COLO829 (cell line): ENCODE data around the gene RNF11.
A peak's percentile ranks its signal among the peaks of the same experiment; 100 is the strongest.
"Not testable (repeated sequence)": the region's sequence is repeated elsewhere in the genome, so short reads cannot be mapped to it uniquely, and the experiment has no call there.

Experiments
- DNase-seq: peaks from one replicate; pipeline ENCODE4 v3.0.0; 2012; ENCODE audit warnings: low spot score

RNF11 gene, protein sequence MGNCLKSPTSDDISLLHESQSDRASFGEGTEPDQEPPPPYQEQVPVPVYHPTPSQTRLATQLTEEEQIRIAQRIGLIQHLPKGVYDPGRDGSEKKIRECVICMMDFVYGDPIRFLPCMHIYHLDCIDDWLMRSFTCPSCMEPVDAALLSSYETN

DNA sequence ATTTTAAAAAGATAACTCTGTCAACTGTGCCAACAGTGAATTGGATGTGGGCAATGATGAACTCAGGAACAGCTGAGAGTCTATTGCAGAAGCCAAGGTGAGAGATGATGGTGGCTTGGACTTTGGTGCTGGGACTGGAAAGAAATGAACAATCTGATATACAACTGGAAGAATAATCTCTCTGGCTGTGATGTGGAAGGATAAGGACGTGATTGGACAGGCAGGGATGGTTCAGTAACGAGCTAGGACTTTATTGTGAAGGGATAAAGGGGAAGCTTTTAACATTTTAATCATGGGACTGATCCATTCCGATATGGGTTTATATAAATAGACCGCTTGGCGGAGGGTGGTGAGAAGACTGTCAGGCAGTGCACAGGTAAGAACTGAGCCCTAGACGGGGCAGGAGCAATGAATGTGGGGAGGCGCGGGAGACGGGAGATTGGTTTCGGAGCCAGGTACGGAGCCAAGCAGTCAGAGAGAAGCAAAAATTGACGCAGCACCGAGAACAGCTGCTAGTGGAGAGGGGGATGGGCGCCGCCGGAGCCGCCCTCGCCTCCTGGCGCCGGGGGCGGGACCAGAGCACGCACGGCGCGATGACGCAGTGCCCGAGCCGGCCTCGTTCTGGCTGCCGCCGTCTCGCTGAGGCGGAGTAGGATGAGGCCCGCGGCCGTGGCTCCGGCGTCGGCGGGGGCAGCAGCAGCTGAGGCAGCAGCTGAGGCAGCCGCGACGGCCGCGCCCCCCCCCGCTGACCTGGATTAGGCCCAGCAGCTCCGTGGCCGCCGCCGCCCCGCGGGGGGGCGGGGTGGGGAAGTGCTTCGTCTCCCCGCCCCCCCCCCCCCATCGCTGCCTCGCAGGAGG, at the start of gene RNF11:
TSS of gene RNF11 (plus strand) at position 601 of the 858 bp plus-strand sequence. CDS start 484 bp downstream, outside the sequence.
- peak; percentile 71 for DNase-seq

DNA sequence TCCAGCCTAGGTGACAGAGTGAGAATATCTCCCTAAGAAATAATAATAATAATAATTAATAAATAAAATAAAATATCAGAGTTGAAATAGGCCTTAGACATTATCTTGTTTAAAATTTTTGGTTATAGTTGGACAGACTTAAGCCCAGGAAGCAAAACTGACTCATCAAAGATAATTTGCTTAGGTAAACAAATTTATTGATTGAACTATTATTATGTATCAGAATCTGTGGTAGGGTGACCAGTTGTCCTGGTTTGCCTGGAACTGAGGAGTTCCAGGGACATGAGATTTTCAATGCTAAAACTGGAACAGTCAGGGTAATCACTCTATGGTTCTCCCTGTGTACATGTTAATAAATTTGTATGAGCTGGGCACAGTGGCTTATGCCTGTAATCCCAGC, 47.8 kb upstream of the RNF11 start:
- DNase-seq = no peak

DNA sequence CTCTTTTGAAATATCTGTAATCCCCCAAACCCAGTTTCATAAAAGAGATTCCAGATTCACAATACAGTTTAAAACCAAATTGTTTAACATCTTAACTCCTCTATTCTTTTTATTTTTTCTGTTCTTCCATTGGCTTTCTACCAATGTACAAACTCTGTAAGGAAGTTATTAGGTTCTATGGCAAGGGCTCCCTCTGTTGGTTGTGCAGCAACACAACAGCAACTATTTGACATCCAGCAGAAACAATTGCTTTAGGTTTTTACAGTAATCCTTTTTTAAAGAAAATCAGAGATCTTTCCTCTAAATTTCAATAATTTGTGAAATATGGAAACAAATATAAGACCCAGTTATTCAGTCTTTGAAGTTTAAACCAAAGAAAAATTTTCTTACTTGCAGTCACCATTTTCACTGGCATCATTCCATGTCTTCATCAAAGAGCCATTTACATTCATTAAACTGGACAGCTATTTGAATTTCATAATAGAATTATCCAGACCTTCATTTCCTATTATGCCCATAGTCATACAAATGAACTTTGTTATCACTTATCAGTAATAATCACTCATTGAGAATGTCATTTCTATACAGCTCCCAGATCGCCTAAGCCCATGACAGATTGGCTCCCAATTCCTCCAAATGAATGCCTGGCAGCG, 46.5 kb upstream of the RNF11 start:
- peak; percentile 63 for DNase-seq

DNA sequence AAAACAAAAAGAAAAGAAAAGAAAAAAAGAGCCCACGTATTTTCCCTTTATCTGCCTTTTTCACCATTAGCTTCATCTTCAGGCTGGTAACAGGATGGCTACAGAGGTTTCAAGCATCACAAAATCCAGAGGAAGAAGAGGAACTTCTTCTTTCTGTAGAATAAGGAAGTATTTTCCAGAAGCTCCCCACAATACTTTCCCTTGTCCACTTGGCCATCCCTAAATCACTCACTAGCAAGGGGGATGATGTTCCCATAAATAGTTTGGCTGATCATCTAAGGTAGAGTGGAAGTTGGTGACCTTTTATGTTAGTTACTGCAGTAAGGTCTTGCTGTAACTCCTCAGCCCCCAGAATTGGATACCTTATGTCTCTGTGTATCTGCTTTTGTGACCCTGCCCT, 45.1 kb upstream of the RNF11 start:
- DNase-seq = no peak

DNA sequence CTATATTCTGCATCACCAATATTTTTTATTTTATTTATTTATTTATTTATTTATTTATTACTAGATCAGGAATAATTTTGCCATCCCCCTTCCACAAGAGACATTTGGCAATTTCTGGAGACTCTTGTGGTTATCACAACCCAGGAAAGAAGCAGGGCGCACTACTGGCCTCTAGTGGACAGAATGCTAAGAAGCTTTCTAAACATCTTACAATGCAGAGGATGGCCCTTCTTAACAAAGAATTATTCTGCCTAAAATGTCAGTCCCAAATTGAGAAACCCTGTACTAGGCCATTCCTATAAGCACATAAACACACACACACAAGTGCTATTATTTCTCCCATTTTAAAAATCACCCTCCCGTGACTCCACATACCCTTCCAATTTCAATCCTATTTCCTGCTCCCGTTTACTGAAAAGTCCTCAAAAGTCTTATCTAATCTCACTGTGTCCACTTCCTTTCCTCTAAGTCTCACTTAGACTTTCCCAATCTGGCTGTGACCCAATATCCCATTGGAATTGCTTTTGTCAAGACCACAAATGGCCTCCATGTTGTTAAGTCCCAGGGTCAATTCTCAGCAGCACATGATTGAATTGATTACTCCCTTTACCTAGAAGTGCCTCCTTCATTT, 43.7 kb upstream of the RNF11 start:
- DNase-seq = peak; percentile 43

DNA sequence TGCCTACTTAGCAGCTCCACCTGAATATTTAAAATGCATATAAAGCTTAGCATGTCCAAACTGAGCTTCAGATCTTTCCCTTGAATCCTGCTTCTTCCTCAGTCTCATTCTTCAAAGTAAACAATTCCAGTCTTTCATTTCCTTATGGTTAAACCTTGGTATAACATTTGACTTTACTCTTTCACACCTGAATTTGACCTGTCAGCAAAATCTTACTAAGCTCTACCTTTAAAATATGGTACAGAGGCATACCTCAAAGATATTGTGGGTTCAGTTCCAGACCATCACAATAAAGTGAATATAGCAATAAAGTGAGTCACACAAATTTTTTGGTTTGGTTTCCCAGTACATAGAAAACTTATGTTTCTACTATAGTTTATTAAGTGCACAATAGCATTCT, 42.5 kb upstream of the RNF11 start:
- no peak for DNase-seq

DNA sequence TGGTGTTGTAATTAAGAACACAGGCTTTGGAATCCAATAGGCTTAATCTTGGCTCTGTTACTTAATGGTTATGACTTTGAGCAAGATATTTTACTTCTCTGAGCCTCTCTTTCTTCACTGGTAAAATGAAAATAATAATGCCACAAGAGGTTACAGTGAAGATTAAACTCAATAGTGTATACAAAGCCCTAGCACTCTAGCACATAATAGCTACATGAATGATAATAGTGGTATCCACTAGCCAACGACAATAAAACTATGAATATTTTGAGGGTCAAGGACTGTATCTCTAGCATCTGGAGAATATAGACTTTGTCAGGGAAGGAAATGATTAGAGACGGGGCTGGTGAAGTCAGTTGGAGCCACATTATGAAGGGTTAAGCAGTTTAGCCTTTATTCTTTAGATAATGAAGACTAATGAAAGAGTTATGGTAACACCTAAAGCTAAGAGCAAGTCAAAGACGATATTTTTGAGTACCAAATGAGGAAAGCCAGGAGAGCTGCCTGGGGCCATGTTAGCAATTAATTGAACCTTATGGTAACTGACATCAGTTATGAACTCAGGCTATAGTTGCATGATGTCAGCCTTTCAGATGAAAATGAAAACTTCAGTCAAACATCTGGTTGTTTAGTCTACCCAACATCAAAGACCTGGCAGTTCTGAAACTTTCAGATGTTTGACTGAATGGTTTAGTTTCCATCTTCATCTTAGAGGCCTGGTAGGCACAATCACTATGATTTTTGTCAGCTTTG, 32.8 kb upstream of the RNF11 start:
- DNase-seq = no peak

DNA sequence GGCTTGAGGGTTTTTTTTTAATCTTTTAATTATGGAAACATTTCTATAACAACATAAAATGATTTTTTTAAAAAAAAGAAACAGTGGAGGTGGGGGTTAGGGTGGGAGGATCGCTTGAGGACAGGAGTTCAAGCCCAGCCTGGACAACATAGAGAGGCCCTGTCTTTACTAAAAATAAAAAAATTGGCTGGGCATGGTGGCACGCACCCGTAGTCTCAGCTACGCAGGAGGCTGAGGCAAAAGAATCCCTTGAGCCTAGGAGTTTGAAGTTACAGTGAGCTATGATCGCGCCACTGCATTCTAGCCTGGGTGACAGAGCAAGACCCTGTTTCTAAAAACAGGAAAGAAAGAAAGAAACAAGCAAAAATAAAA, 32.2 kb upstream of the RNF11 start:
- no peak for DNase-seq

DNA sequence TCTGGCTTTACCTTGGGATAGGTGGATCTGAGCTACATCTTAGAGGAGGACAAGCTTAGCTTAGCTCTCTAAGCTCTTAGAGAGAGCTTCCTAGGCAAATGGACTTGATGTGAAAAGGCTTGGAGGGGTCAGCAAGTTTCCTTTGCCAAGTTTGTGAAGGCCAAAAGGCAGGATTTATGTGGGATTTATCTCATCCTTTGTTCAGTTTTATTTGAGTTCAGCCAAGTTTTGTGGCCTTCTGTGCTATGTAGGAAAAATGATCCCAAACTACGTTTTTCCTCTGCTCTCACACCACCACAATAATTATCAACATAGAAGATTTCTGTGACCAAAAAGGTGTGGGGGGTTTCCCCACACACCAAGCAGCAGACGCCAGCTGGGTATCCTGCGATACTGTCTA, 26.0 kb upstream of the RNF11 start:
- no peak for DNase-seq

DNA sequence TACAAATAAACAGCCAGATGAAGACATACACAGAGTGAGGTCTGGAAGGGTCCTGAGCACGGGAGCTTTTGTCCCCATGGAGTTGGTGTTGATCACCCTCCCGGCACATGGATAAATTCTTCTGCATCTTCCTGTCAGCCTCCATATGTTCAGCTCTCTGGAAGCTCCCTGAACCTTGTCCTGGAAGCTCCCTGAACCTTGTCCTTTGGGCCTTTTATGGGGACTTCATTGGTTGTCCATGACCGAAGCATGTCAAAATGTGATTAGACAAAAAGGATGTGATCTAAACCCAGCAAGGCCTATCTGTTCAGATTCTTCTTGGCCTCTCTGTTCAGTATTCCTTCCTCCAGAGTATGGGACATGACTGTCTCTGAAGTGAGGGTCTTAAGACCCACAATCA, 25.4 kb upstream of the RNF11 start:
- DNase-seq = no peak

DNA sequence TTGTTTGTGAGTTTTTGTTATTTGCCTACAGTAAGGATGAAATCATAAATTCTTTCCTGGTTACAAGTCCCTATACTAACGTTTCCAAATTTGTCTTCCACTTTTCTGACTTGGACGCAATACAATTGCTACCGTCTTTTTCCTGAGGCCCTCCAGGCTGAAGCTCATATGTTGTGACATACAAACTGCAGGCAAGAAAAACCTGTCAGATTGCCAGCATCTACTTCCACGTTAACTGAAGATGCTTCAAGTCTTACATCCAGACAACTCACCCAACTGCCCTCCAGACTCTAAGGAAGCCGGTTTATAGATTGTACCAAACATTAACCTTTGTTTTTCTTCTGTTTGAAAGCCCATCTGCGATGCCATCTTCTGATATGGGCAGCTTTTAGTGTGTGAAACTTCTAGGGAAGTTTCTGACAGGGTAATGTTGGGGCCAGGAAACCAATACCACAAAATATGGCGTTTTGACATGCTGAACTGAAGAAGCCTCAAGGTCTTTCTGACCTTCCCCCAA, 21.4 kb upstream of the RNF11 start:
- no peak for DNase-seq

DNA sequence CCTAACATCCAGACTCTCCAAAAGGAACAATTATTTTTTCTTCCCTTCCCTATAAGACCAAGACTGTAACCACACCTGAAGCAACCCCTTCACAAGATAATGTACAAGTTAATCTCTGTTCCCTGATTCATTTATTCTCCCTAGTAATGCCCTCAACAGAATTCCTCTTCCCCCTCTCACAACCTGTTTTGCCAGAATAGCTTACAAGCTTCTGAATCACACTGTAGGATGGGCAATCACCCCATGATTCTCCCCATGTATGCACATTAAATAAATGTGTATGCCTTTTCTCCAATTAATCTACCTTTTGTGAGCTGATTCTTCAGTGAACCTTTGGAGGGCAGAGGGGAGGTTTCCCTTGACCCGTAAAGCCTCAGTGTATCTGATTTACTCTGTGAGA, 20.9 kb upstream of the RNF11 start:
- no peak for DNase-seq

DNA sequence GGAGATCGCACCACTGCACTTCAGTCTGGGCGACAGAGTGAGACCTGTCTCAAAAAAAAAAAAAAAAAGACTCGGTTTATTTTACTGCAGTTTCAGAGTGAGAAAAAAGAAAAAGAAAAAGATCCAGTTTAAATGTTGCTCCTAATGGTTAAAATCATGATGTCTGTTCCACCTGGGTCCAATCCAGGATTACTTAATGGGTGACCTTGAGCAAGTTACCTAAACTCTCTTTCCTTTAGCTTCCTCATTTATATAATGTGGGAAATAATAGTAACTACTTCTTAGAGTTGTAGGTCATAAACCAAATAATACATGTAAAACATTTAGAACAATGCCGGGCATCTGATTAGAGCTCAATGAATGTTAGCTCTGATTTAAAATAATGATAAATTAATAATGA, 19.4 kb upstream of the RNF11 start:
- no peak for DNase-seq

DNA sequence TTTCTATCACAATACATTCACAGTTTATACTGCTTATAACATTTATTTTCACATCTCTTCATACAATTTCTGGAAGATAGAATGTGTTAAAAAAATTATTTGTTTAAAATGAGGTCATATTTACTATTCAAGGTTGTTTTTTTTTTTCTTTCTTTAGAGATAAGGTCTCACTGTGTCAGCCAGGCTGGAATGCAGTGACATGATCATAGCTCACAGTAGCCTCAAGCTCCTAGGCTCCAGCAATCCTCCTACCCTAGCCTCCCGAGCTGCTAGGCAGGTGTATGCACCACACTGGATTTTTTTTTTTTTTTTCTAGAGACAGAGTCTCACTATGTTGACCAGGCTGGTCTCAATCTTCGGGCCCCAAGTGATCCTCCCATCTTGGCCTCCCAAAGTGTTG, 19.0 kb upstream of the RNF11 start:
- DNase-seq = no peak

DNA sequence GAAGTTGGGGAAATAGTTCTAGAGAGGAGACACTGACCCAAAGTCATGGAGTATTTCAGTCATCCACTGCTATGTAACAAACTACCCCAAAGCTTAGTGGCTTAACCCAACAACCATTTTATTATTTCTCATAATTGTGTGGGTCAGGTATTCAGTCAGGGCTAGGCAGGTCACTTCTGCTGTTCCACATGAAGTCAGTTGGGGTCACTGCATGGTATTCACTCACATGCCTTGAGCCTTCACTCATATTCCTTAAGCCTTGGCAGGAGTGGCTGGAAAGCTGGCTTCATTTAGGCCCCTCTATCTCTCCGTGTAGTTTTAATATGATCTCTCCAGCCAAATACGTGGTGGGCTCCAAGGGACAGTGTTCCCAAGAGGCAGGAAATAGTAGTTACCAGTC, 17.5 kb upstream of the RNF11 start:
- no peak for DNase-seq

DNA sequence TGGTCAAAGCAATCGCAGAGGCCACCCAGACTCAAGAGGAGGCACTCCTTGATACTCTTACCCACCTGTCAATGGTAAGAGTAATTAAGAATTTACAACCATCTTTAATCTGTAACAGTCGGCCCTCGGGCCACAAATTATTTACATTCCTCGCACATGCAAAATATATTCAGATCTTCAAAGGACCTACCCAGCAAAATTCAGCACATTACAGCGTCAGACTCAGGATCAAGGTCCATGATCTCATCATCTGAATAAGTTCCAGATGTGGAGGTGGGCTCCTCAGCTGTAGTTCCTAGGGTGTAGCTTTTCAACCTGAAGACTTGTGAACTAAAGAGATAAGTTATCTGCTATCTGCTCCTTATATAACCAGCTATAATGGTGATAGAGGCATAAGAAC, 17.1 kb upstream of the RNF11 start:
- no peak for DNase-seq

DNA sequence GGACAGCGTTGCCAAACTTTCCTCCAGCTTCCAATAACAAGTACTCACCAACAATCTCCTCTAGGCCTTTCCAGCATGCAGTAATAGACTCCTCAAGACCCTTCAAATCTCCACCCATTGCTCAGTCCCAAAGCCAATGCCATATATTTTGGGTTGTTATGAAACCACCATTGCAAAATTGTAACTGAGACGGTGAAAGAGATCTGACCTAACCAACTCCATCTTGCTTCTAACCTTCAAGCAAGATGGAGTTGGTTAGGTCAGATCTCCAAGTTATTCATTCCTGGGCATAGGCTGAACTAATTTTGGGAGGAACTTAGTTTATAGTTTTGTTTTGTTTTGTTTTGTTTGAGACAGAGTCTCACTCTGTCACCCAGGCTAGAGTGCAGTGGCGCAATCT, 14.5 kb upstream of the RNF11 start:
- DNase-seq = not testable (repeated sequence)

DNA sequence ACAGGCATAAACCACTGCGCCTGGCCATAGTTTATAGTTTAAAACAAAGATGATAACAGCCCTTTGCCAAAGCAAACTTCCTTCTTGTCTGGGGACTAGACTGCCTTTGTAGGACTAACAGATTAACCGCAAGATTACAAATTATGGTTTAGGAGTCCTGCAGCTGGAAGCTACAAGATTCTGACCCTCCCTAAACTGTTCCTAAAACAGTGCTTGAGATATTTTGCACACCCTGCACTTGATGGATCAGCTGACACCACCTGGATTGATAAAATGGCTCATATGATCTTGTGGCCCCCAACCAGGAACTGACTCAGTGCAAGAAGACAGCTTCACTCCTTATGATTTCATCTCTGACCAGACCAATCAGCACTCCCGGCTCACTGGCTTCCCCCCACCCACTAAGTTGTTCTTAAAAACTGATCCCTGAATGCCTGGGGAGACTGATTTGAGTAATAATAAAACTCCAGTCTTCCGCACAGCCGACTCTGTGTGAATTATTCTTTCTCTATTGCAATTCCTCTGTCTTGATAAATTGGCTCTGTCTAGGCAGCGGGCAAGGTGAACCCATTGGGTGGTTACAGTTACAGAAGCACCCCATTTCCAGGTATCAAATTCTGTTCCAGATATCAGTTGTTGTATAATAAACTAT, 13.8 kb upstream of the RNF11 start:
- DNase-seq = no peak

DNA sequence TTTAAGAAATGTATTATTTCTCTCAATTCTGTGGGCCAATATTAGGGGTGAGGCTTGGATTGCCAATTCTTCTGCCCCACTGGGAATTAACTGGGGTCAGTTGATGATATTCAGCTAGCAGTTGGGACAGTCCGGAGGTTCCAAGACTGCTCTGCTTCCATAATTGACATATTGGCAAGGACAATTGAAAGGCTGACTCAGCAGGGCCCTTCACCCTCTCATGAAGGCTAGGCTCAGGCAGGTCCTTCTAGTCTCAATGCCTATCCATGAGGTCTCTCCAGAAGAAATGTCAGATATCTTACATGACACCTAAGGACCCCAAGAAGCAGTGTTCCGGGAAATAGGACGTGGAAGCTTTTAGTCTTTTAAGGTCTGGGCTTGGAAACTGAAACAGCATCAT, 13.3 kb upstream of the RNF11 start:
- no peak for DNase-seq

DNA sequence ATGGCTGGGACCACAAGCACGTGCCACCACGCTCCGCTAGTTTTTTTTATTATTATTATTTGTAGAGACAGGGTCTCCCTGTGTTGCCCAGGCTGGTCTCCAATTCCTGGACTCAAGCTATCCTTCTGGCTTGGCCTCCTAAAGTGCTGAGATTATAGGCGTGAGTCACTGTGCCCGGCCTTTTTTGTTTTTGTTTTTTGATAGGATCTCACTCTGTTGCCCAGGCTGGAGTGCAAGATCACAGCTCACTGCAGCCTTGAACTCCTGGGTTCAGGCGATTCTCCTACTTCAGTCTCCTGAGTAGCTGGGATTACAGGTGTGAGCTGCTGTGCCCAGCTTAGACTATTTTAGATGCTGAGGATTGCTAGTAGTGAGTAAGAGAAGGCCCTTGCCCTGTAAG, 11.8 kb upstream of the RNF11 start:
- no peak for DNase-seq

DNA sequence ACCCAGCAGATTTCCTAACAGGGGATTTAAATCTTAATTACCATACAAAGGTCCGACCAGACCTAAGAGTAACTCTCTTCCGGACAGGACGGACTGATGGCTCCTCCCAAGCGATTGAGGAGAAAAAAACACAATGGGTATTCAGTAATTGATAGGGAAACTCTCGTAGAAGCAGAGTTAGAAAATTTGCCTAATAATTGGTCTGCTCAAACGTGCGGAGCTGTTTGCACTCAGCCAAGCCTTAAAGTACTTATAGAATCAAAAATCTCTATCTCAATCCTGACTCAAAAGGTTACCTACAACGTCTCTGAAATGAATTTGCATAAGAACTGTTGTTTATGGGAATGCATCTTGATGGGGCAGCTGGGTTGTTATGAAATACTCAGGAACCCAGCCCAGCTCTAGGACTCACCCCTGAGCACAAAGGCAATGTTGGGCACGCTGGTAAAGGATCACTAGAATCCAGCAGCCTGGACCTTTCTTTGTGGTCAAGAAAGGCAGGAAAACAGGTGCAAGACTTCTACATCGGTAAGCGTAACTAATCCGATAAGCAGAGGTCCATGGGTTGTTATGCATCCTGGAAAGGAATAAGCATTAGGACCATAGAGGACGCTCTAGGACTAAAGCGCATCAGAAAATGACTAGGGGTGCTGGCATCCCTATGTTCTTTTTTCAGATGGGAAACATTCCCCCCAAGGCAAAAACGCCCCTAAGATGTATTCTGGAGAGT, 8.7 kb upstream of the RNF11 start:
- not testable (repeated sequence) for DNase-seq
